Activated CD8-positive, alpha-beta memory T cell treated with anti-CD3 and anti-CD28 coated beads for 36 hours (primary cell): ENCODE measurements around the gene AVPR2. TPM values are rescaled to one million over a fixed set of nuclear protein-coding genes. Genes with fewer than 3 reads are reported as not detected.

Experiments
- CTCF ChIA-PET: fragments of 350-600 bp; sonication (Branson Sonifier 250); formaldehyde crosslinking; loops from one replicate; lab custom pipeline; 2021; ENCODE audit warnings: antibody characterized with exemption; lab: Charles Lee
- POLR2A ChIA-PET: fragments of 350-600 bp; sonication (Branson Sonifier 250); formaldehyde crosslinking; loops from one replicate; lab custom pipeline; 2021; ENCODE audit warnings: antibody characterized with exemption; lab: Charles Lee
- total RNA-seq, 2 experiments: library from RNA; stranded (reverse); gene quantifications; one replicate each; pipeline ENCODE4 v1.2.3, GENCODE V29; 2021

The AVPR2 gene
- total RNA-seq, 2 experiments from 2014 or later: not detected

DNA sequence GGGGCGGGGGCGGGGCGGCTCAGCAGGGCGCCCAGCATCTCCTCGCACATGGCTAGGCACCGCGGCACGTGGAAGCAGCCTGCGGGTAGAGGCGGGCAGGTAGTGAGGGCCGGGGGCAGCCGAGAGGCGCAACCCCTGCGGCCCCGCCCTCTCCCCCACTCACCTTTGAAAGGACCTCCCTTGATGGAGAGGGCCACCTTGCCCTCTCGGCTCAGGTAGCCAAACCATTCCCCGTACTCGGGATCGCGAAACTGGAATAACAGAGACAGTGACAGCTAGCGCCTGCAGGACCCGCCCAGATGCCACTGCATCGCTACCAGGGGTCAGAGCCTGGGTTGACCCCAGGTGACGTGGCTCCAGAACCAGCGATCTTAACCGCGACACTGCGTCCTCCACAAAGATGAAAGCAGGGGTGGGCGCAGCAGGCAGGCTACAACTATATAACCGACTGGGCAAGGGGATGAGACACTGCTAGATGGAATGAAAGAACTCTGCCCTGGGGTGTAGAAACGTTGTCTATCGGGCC lies 30.9 kb downstream of the AVPR2 start:
- ChIA-PET CTCF (interaction anchor here (1.6 to 2.2 kb wide), 2 partner anchors 11 to 17 kb away, joined by 4 to 6 read pairs; no protein-coding TSS in a partner anchor), POLR2A (interaction anchor here (0.8 to 1.4 kb wide), 2 partner anchors 9 to 36 kb away, joined by 3 to 4 read pairs; partner anchors contain the start of gene HCFC1)

DNA sequence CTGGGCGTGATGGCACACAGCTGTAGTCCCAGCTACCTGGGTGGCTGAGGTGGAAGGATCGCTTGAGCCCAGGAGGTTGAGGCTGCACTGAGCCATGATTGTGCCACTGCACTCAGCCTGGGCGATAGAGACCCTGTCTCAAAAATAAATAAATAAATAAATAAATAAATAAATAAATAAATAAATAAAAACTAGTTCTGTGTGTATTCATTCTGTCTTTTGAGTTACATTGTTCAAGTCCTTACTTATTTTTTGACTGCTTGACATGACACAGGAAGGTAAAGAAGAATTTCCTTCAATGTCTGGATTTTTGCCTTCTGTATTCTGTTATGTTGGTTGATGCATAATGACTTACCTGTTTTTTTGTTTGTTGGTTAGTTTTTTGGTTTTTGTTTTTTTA lies 32.6 kb downstream of the AVPR2 start:
- CTCF ChIA-PET: interaction anchor here (0.6 to 2.2 kb wide), 3 partner anchors 10 to 73 kb away, joined by 3 to 6 read pairs (median 4); no protein-coding TSS in a partner anchor
- POLR2A ChIA-PET: no interaction called here

DNA sequence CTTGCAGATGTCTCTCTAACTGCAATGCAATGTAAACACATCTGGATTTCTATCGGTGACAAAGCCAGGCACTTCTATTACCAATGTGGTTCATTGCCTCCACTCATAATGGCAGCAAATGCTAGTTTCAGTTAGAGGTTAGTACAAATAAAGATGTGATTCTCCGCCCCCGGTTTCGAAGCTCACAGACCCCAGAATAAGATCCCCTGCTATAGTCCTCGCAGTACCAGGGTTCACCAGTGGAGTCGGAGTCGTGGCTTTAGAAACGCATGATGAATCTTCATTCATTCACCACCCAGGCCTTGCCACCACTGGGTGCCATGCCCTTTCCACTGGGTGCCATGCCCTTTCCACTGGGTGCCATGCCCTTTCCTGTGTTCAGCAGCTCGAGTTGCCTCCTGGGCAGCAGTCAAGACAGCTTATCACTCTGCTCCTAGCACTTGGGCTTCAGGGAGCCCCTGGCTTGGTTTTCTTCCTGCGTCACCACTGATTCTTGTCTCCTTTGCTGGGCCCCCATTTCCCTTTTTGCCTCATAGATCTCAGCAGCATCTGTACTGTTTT lies 33.8 kb downstream of the AVPR2 start:
- ChIA-PET POLR2A (interaction anchor here (0.7 to 1.0 kb wide), 2 partner anchors 9 to 10 kb away, joined by 3 to 6 read pairs; no protein-coding TSS in a partner anchor), CTCF (interaction anchor here (0.7 to 1.1 kb wide), 4 partner anchors 9 to 31 kb away, joined by 3 to 4 read pairs (median 3); no protein-coding TSS in a partner anchor)

GRCh38 chrX:153939573-153939972 lies 35.1 kb downstream of the AVPR2 start:
- ChIA-PET CTCF (interaction anchor here (0.6 kb wide), 1 partner anchor 160 kb away, joined by 3 read pairs; no protein-coding TSS in a partner anchor), POLR2A (interaction anchor here (0.7 kb wide), 1 partner anchor 178 kb away, joined by 4 read pairs; no protein-coding TSS in a partner anchor)

- CTCF ChIA-PET: interaction anchor here (0.8 kb wide), 1 partner anchor 29 kb away, joined by 3 read pairs; no protein-coding TSS in a partner anchor
- POLR2A ChIA-PET: no interaction called here
These were observed 37.1 kb downstream of the AVPR2 start for GRCh38 chrX:153941336-153942252.

- POLR2A ChIA-PET: interaction anchor here (0.6 kb wide), 1 partner anchor 22 kb away, joined by 3 read pairs; no protein-coding TSS in a partner anchor
- CTCF ChIA-PET: interaction anchor here (1.2 to 1.9 kb wide), 2 partner anchors 20 to 277 kb away, joined by 3 to 4 read pairs; no protein-coding TSS in a partner anchor
These were observed 39.8 kb downstream of the AVPR2 start, which contains the start of gene RENBP for GRCh38 chrX:153944140-153944799. Gene RENBP, minus strand, starts transcription at chrX:153944643. Its CDS starts 33 bp downstream, at chrX:153944610.

DNA sequence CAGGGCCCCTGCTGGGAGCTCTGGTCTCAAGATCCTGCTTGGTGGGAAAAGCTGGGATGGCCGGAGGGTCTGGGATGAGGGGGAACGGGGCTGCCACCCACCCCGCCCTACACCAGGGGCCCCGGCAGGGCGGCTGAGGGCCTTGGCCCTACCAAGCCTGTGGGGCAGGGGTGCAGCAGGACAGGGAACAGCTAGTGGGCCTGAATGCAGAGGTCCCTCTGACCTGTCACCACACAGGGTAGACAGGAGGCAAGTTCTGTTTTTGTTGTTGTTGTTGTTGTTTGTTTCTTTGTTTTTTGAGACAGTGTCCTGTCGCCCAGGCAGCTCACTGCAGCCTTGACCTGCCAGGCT lies 40.3 kb downstream of the AVPR2 start:
- ChIA-PET CTCF (interaction anchor here (0.6 to 1.9 kb wide), 3 partner anchors 20 to 277 kb away, joined by 3 to 4 read pairs (median 3); no protein-coding TSS in a partner anchor), POLR2A (interaction anchor here (0.6 to 0.7 kb wide), 4 partner anchors 18 to 27 kb away, joined by 3 to 5 read pairs (median 4); partner anchors contain the start of gene HCFC1)

DNA sequence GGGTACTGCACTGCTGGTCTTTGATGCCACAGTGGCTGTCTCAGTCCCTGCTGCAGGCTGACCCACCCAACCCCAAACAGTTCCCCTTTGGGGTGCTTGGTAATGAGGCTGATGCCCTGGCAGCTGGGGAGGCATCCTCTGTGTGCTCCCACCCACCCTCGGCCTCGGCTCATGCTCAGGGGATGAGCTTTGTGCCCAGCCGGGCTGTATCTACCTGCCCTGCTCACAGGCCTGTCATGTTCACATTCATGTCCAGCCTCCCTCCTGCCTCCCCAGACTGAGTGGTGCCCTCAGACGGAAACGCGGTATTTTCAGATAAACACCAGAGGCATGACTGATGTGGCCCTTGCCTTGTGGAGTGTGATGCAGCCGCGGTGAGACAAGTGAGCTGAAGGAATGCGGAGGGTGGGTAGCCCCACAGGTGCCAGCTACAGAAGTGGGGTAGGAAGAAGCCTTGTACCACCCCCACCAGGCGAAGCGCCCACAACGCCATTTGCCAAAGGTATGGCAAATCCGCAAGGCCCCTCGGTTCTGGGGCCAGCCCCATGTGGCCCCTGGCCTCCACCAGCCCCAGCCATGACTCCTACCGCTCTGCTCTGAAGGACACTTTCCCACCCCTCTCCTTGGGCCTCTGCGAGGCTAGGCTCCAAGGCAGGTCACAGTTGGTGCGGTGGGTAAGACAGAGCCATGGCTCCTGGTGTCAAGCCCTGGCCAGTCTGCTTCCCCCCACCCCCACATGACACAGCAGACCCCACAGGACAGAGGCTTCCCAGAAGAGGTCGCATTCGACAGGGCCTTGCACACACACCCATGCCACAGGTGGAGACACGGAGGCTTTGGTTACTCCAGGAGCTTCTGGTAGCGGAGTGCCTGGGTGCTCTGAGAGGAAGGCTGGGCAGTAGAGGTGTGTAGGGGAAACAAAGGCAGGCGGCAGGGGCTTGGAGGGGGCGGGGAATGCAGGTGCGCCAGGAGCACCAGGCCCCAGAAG lies 41.8 kb downstream of the AVPR2 start:
- ChIA-PET POLR2A (no interaction called here), CTCF (interaction anchor here (0.7 to 4.8 kb wide), 10 partner anchors 8 to 191 kb away, joined by 3 to 58 read pairs (median 5); partner anchors contain the start of genes ARHGAP4, HCFC1, PLXNB3 and TMEM187)

DNA sequence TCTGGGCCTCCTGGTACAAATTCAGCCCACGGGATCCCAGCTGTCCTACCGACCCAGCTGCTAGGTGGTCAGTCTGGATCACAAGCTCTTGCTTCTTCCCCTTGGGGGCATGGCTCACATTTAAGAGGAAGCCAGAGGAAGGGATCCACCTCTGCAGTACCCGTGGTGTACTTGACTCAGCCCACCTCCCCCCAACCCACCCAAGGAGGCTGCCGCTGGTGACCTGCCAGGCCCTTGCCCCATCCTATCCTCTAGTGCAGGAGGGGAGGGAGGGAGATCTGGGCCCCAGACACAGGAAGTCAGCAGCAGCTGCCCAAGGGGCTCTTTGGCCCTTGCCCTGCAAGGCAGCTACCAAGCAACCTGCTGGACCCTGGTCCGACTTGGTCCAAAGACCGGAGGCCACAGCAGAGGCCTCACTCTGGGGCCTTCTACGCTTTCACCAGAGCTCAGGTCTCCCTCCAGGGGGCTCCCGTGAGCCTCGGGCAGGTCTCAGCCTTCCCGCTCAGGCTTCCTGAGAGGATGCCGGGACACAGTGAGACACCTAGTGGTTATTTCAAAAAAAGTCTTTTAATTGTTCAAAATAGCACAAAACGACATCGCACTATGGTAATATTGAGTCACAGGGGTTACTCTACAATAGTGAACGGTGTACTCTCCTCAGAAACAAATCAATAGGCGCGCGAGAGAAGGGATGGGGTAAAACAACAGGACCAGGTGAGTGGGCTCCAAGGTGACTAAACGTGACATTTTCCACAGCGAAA lies 42.7 kb downstream of the AVPR2 start:
- POLR2A ChIA-PET: interaction anchor here (0.6 to 1.0 kb wide), 3 partner anchors 9 to 67 kb away, joined by 3 to 9 read pairs (median 4); no protein-coding TSS in a partner anchor
- CTCF ChIA-PET: interaction anchor here (0.8 to 4.8 kb wide), 10 partner anchors 9 to 184 kb away, joined by 3 to 58 read pairs (median 4); partner anchors contain the start of genes ARHGAP4, HCFC1, PLXNB3 and TMEM187

- CTCF ChIA-PET: interaction anchor here (1.1 to 4.8 kb wide), 6 partner anchors 15 to 185 kb away, joined by 3 to 58 read pairs (median 5); partner anchors contain the start of gene ARHGAP4
- POLR2A ChIA-PET: no interaction called here
These were observed 43.6 kb downstream of the AVPR2 start for GRCh38 chrX:153948002-153948466.

GRCh38 chrX:153948847-153949805 lies 44.7 kb downstream of the AVPR2 start:
- POLR2A ChIA-PET: no interaction called here

DNA sequence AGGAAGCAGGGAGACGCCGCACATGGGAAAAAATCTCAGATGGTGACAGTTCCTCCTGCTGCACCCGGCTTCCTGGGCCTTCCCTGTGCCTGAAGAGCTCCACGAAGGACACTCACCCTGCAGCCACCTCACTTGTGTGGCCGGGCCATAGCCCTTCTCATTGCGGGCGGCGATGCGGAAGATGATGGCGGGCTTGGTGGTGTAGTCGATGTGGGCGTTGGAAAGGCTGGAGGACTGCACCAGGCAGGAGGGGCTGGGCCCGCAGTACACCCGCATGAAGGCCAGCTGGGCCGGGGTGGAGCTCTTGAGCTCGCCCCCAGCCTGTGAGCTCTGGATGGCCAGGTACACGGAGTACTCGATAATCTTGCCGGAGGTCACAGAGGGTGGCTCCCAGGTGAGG lies 45.7 kb downstream of the AVPR2 start:
- ChIA-PET CTCF (no interaction called here), POLR2A (no interaction called here)

More at GRCh38 chrX:153948847-153949805, 44.7 kb downstream of the AVPR2 start:
- CTCF ChIA-PET: interaction anchor here (1.6 to 4.8 kb wide), 4 partner anchors 18 to 186 kb away, joined by 5 to 58 read pairs (median 6); partner anchors contain the start of gene ARHGAP4

GRCh38 chrX:153951683-153952372 lies 47.4 kb downstream of the AVPR2 start:
- ChIA-PET POLR2A (interaction anchor here (0.9 to 1.3 kb wide), 2 partner anchors 10 to 27 kb away, joined by 3 read pairs; no protein-coding TSS in a partner anchor), CTCF (interaction anchor here (1.0 to 2.0 kb wide), 4 partner anchors 14 to 27 kb away, joined by 6 to 10 read pairs (median 6); no protein-coding TSS in a partner anchor)
